DMS79 (cell line): Measurements from ENCODE around the gene NFX1.
"Not testable (repeated sequence)": the region's sequence is repeated elsewhere in the genome, so short reads cannot be mapped to it uniquely, and the experiment has no call there.

Experiments
- DNase-seq: peaks from one replicate; lab custom pipeline; 2025; lab: John Stamatoyannopoulos, UW

The NFX1 gene

GRCh38 chr9:33364127-33364526 is 73.8 kb downstream of the NFX1 start:
- DNase-seq, result no peak

GRCh38 chr9:33364814-33365213 is 74.5 kb downstream of the NFX1 start:
- DNase-seq, result not testable (repeated sequence)

DNA sequence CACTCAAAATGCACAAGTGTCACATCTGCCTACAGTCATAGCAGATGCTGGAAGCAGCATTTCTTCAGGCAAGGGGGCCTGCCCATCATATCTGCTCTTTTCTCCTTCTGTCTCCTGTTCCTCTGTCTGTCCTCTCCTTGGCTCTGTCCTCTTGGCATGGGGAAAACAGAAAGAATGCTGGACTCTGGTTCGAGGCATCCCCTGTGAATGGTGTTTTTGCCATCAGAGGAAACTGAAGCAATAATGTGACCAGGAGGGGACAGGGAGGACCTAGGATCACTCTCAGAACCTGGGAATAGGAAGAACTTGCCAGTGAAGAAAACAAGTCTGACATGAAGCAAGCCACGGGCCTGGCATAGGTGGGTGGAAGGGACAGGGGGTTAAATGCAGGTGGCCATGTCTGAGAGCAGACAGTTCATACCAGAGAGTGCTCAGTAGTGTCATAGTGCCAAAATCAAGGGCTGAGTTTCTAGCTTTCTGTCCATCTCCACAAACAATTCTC is 76.7 kb downstream of the NFX1 start:
- DNase-seq, result no peak

DNA sequence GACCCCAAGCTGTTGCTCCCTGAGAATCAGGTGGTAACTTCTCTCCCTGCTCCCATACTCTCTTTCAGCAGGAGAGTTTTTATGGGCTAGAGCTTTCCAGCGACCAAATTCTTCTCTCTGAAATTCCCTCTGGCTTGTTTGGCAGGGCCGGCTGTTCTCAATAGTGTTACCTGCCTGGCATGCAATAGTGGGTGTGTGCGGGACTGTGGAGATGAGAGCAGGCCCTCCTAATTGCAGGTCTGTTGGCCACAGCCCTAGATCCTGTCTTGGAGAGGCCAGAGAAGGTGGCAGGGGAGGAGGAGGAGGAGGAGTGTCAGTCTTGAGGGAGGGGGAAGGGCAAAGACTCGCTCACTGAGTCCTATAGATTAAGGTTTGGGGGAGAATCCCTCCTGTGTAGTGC is 82.6 kb downstream of the NFX1 start:
- no peak for DNase-seq

GRCh38 chr9:33374190-33374589 is 83.9 kb downstream of the NFX1 start:
- DNase-seq, result no peak

DNA sequence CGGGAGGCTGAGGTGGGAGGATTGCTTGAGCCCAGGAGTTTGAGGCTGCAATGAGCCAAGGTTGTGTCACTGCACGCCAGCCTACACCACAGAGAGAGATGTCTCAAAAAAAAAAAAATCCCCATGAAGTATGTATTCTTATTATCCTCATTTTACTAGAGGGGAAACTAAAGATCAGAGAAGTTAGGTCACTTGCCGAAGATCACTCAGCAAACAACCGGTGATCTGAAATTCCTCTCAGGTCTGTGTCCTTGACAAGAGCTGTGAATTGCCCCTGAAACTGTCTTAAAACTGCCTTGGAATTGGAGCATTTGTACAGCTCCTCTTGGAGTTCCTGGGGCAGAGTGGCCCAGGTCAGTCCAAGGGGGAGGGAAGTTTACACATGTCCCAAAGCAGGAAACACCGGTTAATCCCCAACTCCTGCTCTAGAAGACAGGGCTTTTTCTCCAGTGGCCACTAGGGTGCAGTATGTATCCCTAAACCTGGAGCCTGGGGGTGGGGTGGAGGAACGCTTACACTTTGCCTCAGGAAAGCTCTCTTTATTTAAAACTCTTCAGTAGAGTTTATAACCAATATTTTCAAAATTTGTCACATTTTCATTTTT is 84.4 kb downstream of the NFX1 start:
- DNase-seq, result no peak

DNA sequence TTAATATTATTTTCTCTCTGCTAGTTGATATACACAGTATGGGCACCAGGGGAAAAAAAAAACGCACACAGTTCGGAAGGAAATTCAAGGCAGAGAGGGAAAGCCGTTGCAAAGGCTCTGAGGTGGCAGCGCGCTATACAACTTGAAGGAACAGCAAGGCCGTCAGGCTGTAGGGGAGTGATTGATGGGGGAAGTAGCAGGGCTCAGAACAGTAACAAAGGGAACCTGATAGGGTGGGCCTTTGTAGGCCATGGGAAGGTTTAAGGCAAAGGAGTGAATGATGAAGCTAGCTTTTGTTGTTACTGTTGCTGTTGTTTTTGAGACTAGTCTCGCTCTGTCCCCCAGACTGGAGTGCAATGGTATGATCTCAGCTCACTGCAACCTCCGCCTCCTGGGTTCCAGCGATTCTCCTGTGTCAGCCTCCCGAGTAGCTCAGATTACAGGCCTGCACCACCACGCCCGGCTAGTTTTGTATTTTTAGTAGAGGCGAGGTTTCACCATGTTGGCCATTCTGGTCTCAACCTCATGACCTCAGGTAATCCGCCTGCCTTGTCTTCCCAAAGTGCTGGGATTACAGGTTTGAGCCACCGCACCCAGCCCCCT is 85.0 kb downstream of the NFX1 start:
- DNase-seq, result no peak

GRCh38 chr9:33375841-33376321 is 85.6 kb downstream of the NFX1 start:
- no peak for DNase-seq

DNA sequence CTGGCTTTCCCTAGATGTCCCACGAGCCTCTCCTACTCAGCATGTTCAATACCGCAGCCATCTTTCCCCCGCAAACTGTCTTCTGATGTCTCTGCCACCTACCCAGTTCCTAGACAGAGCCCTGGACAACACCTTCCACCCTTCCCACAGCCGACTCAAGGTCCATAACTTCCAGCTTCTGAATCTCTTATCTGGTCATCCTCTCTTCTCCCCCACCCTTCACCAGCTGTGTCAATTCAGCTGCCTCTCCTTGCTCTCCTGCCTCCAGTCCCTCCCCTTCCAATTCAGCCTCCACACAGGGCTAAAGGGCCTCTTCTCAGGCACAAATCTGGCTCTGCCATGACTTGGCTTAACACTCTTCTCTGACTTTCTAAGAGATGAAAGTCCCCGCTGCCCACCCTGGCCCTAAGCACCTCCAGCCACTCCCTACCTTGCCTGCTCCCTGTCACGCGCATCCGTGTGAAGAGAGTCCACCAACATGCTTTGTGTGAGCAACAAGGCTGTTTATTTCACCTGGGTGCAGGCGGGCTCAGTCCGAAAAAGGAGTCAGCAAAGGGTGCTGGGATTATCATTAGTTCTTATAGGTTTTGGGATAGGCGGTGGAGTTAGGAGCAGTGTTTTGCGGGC is 86.9 kb downstream of the NFX1 start:
- DNase-seq, result no peak

DNA sequence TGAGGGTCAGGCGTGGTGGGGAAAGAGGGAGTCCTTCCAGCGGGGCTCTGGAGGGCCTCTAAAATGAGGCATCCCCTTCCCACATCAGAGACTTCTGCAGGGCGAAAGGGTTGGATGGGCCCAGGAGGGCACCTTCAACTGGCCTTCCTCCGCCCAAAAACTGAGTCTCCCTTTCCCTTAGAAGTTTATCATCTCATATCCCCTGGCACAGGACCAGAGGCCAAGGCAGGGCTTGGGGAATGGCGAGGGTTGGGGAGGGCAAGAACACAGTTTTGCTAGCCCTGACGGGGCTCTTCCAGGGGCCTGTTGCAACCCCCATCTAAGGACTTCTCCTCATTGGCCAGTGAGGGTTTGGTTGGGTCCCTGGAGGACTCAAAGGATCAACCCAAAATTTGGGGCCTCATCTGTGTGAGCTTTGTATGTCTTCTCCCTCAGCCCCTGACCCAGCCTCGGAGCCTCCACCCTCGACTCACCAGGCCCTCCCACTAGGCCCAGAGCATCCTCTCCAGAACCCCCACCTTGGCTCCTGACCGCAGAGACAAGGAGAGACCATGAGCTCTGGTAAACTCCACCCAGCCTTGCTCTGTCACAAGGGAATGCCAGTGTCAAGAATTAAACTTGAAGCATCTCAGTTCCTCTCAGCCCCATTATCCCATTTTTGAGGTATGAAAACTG is 87.9 kb downstream of the NFX1 start:
- DNase-seq, result no peak

DNA sequence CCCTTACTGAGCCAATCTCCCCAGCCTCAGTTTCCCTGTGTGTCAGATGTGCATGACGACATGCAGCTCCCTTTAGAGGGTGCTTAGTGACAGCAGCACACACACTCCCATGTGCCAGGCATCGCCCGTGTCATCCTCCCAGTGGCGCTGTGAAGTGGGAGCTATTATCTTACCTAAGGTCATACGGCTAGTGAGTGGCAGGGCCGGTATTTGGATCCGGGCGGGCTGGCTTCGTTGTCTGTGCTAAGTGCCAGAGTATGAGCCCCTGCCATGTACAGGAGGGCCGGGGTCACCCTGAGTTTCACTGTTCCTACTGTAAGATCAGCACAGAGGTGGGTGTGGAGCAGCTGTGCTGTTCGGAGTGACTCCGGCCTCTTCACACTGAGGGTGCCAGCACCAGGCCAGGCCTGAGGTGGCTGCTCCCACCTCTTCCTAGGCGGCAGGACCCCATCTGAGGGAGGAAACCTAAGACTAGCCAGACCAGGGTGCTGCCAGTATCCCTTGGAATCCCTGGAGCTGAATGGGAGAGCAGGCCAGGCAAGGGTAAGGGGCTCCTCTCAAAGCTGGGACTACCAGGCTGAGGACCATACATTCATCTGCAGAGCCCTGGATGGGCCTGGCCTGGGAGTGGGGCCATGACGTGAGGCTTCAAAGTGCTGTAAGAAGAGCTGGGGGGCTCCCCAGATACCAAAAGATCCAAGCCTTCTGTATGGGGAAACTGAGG is 89.5 kb downstream of the NFX1 start:
- DNase-seq, result no peak

GRCh38 chr9:33380390-33381094 is 90.2 kb downstream of the NFX1 start:
- no peak for DNase-seq

GRCh38 chr9:33381231-33381791 is 91.0 kb downstream of the NFX1 start:
- no peak for DNase-seq

GRCh38 chr9:33382397-33382796 is 92.1 kb downstream of the NFX1 start:
- not testable (repeated sequence) for DNase-seq

DNA sequence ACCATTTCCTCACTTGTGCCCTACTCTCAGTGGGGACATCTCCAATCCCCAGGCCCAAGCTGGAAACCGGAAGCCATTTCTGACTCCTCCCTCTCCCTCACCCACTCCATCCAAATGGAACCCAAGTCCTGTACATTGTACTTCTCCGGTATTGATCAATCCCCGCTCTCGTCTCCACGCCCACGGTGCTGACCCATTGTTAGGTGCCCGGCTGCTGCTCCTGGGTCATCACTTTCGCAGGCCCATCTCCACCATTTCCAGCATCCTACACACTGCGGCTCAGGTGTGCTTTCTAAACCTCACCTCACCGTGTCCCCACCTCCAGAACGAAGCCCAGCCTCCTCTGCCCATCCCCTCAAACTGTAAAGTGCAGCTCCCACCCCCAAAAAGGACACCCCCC is 93.1 kb downstream of the NFX1 start:
- DNase-seq, result not testable (repeated sequence)

GRCh38 chr9:33385536-33385935 is 95.2 kb downstream of the NFX1 start:
- DNase-seq, result not testable (repeated sequence)

- DNase-seq, result not testable (repeated sequence)
Observed at GRCh38 chr9:33385979-33386640, 95.8 kb downstream of the NFX1 start.

GRCh38 chr9:33386641-33386996 is 96.3 kb downstream of the NFX1 start:
- not testable (repeated sequence) for DNase-seq

- not testable (repeated sequence) for DNase-seq
Observed at GRCh38 chr9:33386998-33387397, 96.7 kb downstream of the NFX1 start.
